NCI-H2196 (cell line): ENCODE results near the gene SESN1.

ENCODE experiments used
- DNase-seq: peaks from one replicate; lab custom pipeline; 2025; ENCODE audit not compliant: unreplicated experiment; lab: John Stamatoyannopoulos, UW

SESN1 gene

GRCh38 chr6:108966855-108967755 lies 127.5 kb downstream of the SESN1 start:
- DNase-seq, result no peak

- DNase-seq, result no peak
These were observed 128.4 kb downstream of the SESN1 start for GRCh38 chr6:108966251-108966650.

GRCh38 chr6:108961985-108962384 lies 132.7 kb downstream of the SESN1 start:
- DNase-seq, result no peak

GRCh38 chr6:108961077-108961476 lies 133.6 kb downstream of the SESN1 start:
- no peak for DNase-seq

GRCh38 chr6:108960601-108961000 lies 134.0 kb downstream of the SESN1 start:
- no peak for DNase-seq

GRCh38 chr6:108959972-108960582 lies 134.6 kb downstream of the SESN1 start:
- no peak for DNase-seq

- DNase-seq, result no peak
These were observed 135.5 kb downstream of the SESN1 start for GRCh38 chr6:108958900-108959770.

GRCh38 chr6:108957221-108957620 lies 137.4 kb downstream of the SESN1 start:
- no peak for DNase-seq

- no peak for DNase-seq
These were observed 139.2 kb downstream of the SESN1 start for GRCh38 chr6:108955329-108955949.

- DNase-seq, result no peak
These were observed 141.0 kb downstream of the SESN1 start for GRCh38 chr6:108953681-108954080.

- DNase-seq, result no peak
These were observed 141.7 kb downstream of the SESN1 start for GRCh38 chr6:108952776-108953486.

GRCh38 chr6:108951351-108951953 lies 143.2 kb downstream of the SESN1 start:
- no peak for DNase-seq

- DNase-seq, result no peak
These were observed 146.4 kb downstream of the SESN1 start for GRCh38 chr6:108948181-108948661.

GRCh38 chr6:108947114-108947854 lies 147.4 kb downstream of the SESN1 start:
- peak; percentile 56 for DNase-seq

GRCh38 chr6:108946695-108947094 lies 148.0 kb downstream of the SESN1 start:
- no peak for DNase-seq

- no peak for DNase-seq
These were observed 148.9 kb downstream of the SESN1 start for GRCh38 chr6:108945681-108946159.

GRCh38 chr6:108944707-108945680 lies 149.7 kb downstream of the SESN1 start:
- no peak for DNase-seq

GRCh38 chr6:108944071-108944470 lies 150.6 kb downstream of the SESN1 start:
- DNase-seq, result no peak
